GM12874 (cell line): ENCODE results near the gene TMEM9.

Experiments
- TF ChIP-seq, protein P1 (sequence below): IDR thresholded peaks from 2 replicates; pipeline ENCODE4 v1.5.1; 2011; ENCODE audit warnings: low read depth, mild to moderate bottlenecking, control low read depth, low read length, moderate library complexity; ENCODE audit not compliant: insufficient read depth

The TMEM9 gene

DNA sequence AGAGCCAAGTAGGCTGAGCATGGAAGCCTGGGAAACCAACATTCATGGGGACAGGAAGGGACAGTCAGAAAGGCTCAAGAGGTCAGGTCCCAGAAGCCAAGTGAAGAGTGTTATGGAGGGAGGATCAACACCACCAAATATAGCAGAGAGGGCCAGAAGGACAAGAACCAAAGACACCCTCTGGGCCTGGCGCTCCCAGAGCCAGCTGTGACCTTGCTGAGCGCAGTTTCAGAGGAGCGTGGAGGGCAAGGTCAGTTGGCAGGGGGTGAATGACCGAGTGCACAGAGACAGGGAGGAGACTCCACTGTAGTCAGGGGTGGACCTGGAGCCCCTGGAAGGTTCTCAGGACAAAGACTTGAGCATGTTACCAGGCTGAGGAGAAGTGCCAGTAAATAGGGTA, 22.9 kb downstream of the TMEM9 start:
- TF ChIP-seq, protein P1, sequence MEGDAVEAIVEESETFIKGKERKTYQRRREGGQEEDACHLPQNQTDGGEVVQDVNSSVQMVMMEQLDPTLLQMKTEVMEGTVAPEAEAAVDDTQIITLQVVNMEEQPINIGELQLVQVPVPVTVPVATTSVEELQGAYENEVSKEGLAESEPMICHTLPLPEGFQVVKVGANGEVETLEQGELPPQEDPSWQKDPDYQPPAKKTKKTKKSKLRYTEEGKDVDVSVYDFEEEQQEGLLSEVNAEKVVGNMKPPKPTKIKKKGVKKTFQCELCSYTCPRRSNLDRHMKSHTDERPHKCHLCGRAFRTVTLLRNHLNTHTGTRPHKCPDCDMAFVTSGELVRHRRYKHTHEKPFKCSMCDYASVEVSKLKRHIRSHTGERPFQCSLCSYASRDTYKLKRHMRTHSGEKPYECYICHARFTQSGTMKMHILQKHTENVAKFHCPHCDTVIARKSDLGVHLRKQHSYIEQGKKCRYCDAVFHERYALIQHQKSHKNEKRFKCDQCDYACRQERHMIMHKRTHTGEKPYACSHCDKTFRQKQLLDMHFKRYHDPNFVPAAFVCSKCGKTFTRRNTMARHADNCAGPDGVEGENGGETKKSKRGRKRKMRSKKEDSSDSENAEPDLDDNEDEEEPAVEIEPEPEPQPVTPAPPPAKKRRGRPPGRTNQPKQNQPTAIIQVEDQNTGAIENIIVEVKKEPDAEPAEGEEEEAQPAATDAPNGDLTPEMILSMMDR = no peak

DNA sequence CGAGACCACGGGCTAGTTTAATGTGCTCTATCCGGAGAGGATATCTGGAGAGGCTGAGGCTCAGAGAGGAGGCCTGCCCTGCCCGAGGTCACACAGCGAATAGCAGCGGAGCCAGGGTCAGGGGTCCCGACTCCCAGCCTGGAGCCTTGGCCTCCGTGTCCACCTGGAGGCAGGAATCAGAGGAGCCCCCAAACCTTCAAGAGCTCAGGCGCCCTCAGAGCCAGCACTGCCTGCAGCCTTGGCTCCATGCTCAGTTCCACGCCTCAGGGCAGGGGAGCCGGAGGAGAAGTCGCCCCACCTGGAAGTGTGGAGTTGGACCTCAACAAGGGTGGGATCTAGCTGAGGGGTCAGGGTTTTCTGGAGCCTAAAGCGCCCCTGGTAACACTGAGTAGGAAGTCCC, 25.3 kb downstream of the TMEM9 start:
- TF ChIP-seq, protein P1 = no peak

DNA sequence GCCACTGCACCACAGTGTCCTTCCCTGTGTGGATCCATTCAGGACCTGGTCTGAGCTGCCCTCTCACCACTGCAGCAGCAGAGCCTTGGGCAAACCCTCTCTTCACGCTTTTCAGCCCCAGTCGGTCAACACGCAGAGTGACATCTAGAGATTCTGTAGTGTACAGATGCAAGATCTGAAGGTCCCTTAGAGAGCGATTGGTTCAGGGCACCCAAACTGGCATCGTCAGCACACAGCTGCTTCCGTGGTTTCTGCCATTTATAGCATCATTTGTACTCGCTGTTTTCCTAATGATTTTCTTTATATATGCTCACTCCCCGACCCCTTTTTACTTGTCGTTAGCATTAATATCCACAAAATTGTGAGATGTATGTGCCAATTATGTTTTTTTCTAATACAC, 25.8 kb downstream of the TMEM9 start:
- TF ChIP-seq, protein P1 = no peak

DNA sequence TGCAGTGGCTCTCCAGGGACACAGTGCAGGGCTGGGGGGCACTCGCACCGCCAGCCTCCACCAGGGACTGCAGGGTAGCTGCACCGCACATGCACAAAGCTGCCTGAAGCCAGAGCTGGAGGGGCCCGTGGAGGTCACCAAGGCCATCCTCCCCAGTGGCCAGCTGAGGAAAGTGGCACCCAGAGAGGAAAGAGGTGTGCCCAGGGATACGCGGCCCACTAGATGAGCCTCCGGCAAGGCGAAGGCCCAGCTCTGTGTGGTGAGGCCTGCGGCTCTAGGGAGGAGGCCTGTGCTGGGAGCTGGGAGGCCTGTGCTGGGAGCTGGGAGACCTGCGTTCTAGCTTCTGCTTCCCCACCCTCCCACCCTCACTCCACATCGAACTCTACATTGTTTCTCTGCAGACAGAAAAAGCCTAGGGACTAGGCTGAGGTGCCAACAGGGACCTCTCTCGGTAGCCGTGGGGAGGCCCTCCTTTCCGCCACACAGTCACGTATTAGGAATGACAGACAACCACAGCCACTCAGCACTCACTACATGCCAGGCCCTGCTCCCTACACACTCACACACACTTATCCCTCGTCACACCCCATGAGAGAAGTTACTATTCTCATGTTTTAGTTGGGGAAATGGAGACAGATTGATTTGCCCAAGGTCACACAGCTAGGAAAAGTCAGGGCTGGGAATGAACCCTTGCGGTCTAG, 26.4 kb downstream of the TMEM9 start:
- TF ChIP-seq, protein P1 = no peak

DNA sequence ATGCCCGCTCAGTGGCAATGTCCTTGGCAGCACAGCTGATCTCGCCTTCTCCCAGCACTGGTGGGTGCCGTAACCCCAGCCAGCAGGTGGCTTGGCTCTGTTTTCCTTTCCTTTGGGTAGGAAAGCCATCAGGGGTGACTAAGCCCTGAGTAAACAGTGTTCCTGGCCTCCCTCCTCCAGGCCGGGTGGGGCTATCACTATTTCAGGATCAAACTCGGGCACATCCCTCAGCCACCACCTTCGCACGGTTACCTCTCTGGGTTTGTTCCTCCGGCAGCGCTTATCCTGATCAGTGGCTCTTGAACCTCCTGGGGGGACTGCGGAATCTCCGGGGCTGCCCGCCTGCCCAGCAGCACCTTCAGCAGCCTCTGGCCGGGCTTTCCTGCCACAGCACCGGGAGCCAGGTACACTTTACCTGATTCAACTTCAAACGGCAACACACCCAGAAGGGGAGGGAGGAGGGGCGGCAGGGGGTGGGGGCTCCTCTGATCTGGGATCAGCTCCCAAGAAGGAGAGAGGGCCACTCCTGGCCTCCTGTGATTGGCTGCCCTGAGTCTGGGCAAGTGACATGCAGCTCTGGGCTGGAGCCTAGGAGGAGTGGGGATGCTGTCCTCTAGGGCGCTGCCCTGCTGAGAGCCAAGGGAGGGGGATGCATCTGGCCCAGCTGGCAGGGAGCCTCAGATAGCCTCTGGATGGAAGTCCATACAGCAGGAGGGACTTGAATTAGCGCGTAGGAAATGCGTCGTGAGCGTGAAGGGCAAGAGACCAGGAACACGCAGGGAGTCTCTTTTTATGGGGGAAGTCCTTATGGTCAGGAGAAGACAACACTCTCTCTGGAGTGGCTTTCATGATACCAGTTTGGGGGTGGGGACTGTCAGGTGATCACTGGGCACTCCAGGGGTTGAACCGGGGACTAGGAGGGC, 27.2 kb downstream of the TMEM9 start, which contains the start of gene ASCL5:
ASCL5 (minus strand) TSS at position 353 of the 923 bp plus-strand sequence. CDS start 11,812 bp downstream, outside the sequence.
- TF ChIP-seq, protein P1 = no peak

DNA sequence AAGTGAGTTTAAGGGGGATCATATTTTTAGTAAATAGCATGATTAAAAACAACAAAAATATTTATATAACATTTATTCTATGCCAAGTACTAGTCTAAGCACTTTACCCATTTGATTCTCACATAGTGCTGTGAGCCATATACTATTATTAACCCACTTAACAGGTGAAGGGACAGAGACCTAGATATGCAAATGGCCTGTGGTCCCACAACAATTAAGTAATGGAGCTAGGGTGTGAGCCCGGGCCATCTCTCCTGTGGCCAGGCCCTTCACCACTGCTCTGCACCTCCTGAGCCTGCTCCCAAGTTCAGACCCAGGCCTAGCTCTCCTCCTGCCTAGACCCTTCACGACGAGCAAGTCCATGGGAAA, 27.8 kb downstream of the TMEM9 start:
- TF ChIP-seq, protein P1 = no peak

DNA sequence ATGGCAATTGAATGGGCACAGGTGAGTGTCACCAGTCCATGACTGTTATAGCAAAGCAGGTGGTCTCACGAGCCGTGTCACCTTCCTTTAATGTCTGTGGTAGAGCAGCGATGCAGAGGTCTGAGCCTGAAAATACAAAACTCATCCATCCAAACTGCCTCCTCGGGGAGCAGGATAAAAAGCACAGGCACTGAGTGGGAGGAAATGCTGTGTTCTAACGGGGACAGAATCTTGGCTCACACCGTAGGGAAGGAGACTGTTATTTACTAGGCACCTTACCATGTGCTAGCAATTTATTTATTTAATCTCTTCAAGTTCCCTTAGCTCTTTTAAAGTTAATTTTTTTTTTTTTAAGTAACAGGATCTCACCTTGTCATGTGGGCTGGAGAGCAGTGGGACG, 28.5 kb downstream of the TMEM9 start:
- TF ChIP-seq, protein P1 = no peak
